Astrocyte (in vitro differentiated cells and primary cell): ENCODE data around the gene HPD. TPM values are rescaled to one million over a fixed set of nuclear protein-coding genes. Genes with fewer than 3 reads are reported as not detected.
A peak's percentile ranks its signal among the peaks of the same experiment; 100 is the strongest.

ENCODE experiments used
- DNase-seq: peaks from one replicate; pipeline ENCODE4 v3.0.0-alpha.2; 2010; ENCODE audit warnings: low read depth
- FAIRE-seq: peaks from 2 replicates; lab custom pipeline; 2011; peaks lifted over from hg19 to GRCh38; lab: Jason Lieb, UNC
- H2AFZ ChIP-seq: 2 replicates; pipeline ENCODE4 v1.6.0; 2012; ENCODE audit warnings: low read depth, low read length, inconsistent platforms
- H3K27ac ChIP-seq: 2 replicates; pipeline ENCODE4 v1.5.1; 2011; ENCODE audit warnings: low read depth, low read length, inconsistent platforms
- H3K27me3 ChIP-seq: 2 replicates; pipeline ENCODE4 v1.6.0; 2011; ENCODE audit warnings: low read length, inconsistent platforms; ENCODE audit not compliant: insufficient read depth
- H3K36me3 ChIP-seq: 2 replicates; pipeline ENCODE4 v1.5.1; 2011; ENCODE audit warnings: low read length, inconsistent platforms; ENCODE audit not compliant: insufficient read depth
- H3K4me1 ChIP-seq: 2 replicates; pipeline ENCODE4 v1.5.1; 2011; ENCODE audit warnings: low read length, inconsistent platforms; ENCODE audit not compliant: insufficient read depth
- H3K4me2 ChIP-seq: 2 replicates; pipeline ENCODE4 v1.6.0; 2012; ENCODE audit warnings: low read length, inconsistent platforms
- H3K4me3 ChIP-seq: 2 replicates; pipeline ENCODE4 v1.5.1; 2011; ENCODE audit warnings: low read depth, mild to moderate bottlenecking, low read length, inconsistent platforms; ENCODE audit not compliant: insufficient read depth
- H3K79me2 ChIP-seq: 2 replicates; pipeline ENCODE4 v1.6.0; 2012; ENCODE audit warnings: mild to moderate bottlenecking, low read length, inconsistent platforms; ENCODE audit not compliant: insufficient read depth
- H3K9ac ChIP-seq: 2 replicates; pipeline ENCODE4 v1.6.0; 2012; ENCODE audit warnings: mild to moderate bottlenecking, low read length, inconsistent platforms
- H3K9me3 ChIP-seq: 2 replicates; pipeline ENCODE4 v1.5.1; 2012; ENCODE audit warnings: low read depth, mild to moderate bottlenecking, low read length, inconsistent platforms; ENCODE audit not compliant: insufficient read depth
- H4K20me1 ChIP-seq: 2 replicates; pipeline ENCODE4 v1.6.0; 2012; ENCODE audit warnings: low read length, inconsistent platforms; ENCODE audit not compliant: insufficient read depth
- H3K27ac Mint-ChIP-seq: one replicate; pipeline ENCODE4 v1.8.0; 2021; ENCODE audit warnings: mild to moderate bottlenecking, mixed read lengths; ENCODE audit not compliant: unreplicated experiment
- H3K27me3 Mint-ChIP-seq: one replicate; pipeline ENCODE4 v1.8.0; 2021; ENCODE audit warnings: low read depth, mixed read lengths; ENCODE audit not compliant: unreplicated experiment
- H3K36me3 Mint-ChIP-seq: one replicate; pipeline ENCODE4 v1.8.0; 2021; ENCODE audit warnings: low read depth, mixed read lengths; ENCODE audit not compliant: unreplicated experiment
- H3K4me1 Mint-ChIP-seq: one replicate; pipeline ENCODE4 v1.8.0; 2021; ENCODE audit warnings: low read depth, mixed read lengths; ENCODE audit not compliant: unreplicated experiment
- H3K4me3 Mint-ChIP-seq: one replicate; pipeline ENCODE4 v1.8.0; 2021; ENCODE audit warnings: mild to moderate bottlenecking, moderate library complexity, mixed read lengths; ENCODE audit not compliant: unreplicated experiment
- H3K9me3 Mint-ChIP-seq: one replicate; pipeline ENCODE4 v1.8.0; 2021; ENCODE audit warnings: mild to moderate bottlenecking, mixed read lengths; ENCODE audit not compliant: unreplicated experiment
- CTCF ChIP-seq: IDR thresholded peaks from 2 replicates; pipeline ENCODE4 v1.5.1; 2011; ENCODE audit warnings: low read depth, mild to moderate bottlenecking, inconsistent platforms, low read length, moderate library complexity; ENCODE audit not compliant: insufficient read depth
- EZH2 ChIP-seq: IDR thresholded peaks from 2 replicates; pipeline ENCODE4 v1.6.1; 2012; ENCODE audit warnings: mild to moderate bottlenecking, low read length, inconsistent platforms; ENCODE audit not compliant: insufficient read depth
- total RNA-seq: library from RNA; stranded (reverse); gene quantifications from 2 replicates; pipeline ENCODE4 v1.2.1, GENCODE V29; 2021

HPD gene
- total RNA-seq, 1 donor from 2014 or later = not detected

GRCh38 chr12:121798787-121799155, 59.9 kb downstream of the HPD start:
- Mint-ChIP-seq H3K36me3 (peaks cover 3% of the 10 kb centered on the region), H3K27ac (peak overlapping the region; percentile 84), H3K9me3 (no peaks in the 10 kb centered on the region), H3K4me1 (peaks cover 36% of the 10 kb centered on the region), H3K27me3 (no peaks in the 10 kb centered on the region), H3K4me3 (peak overlapping the region; percentile 86)
- Histone ChIP-seq H4K20me1 (peaks cover 25% of the 10 kb centered on the region), H3K9me3 (no peaks in the 10 kb centered on the region), H3K9ac (peak overlapping the region; percentile 74), H3K4me1 (peaks cover 64% of the 10 kb centered on the region), H2AFZ (no peak overlapping the region), H3K36me3 (no peaks in the 10 kb centered on the region), H3K4me3 (peak overlapping the region; percentile 46), H3K27ac (peak overlapping the region; percentile 69), H3K27me3 (no peaks in the 10 kb centered on the region), H3K4me2 (peak overlapping the region; percentile 91), H3K79me2 (peaks cover 65% of the 10 kb centered on the region)
- no peak for TF ChIP-seq EZH2
- no peak for TF ChIP-seq CTCF
- no peak for DNase-seq
- FAIRE-seq = no peak

GRCh38 chr12:121797937-121798786, 60.5 kb downstream of the HPD start:
- H3K9ac ChIP-seq = peak overlapping the region; percentile 74
- FAIRE-seq (no peak), DNase-seq (no peak)
- no peaks in the 10 kb centered on the region for H3K36me3 ChIP-seq
- Mint-ChIP-seq H3K9me3 (no peaks in the 10 kb centered on the region), H3K36me3 (peaks cover 3% of the 10 kb centered on the region), H3K27me3 (no peaks in the 10 kb centered on the region), H3K4me3 (peak overlapping the region; percentile 86), H3K27ac (peak overlapping the region; percentile 90), H3K4me1 (peaks cover 36% of the 10 kb centered on the region)
- no peak overlapping the region for H2AFZ ChIP-seq
- H3K4me2 ChIP-seq = peak overlapping the region; percentile 91
- H3K4me1 ChIP-seq = peaks cover 70% of the 10 kb centered on the region
- H3K4me3 ChIP-seq = peak overlapping the region; percentile 46
- H3K27me3 ChIP-seq = no peaks in the 10 kb centered on the region
- H3K9me3 ChIP-seq = no peaks in the 10 kb centered on the region
- peak overlapping the region; percentile 69 for H3K27ac ChIP-seq
- peaks cover 65% of the 10 kb centered on the region for H3K79me2 ChIP-seq
- H4K20me1 ChIP-seq = peaks cover 25% of the 10 kb centered on the region
- no peak for TF ChIP-seq EZH2
- TF ChIP-seq CTCF = no peak
